ENCODE results near the gene MAPKBP1.
"Not testable (repeated sequence)": the region's sequence is repeated elsewhere in the genome, so short reads cannot be mapped to it uniquely, and the experiment has no call there.

MAPKBP1 gene

GRCh38 chr15:41774062-41774881 lies at the start of gene MAPKBP1:
TSS of gene MAPKBP1 (plus strand) at chr15:41774484. CDS start at chr15:41775276, 792 bp downstream.
- peak; percentile 91 for DNase-seq

GRCh38 chr15:41727143-41727542 lies 47.1 kb upstream of the MAPKBP1 start:
- no peak for DNase-seq

- DNase-seq, result not testable (repeated sequence)
Measured at GRCh38 chr15:41728061-41728460, 46.2 kb upstream of the MAPKBP1 start.

GRCh38 chr15:41730543-41730942 lies 43.7 kb upstream of the MAPKBP1 start:
- no peak for DNase-seq

- no peak for DNase-seq
Measured at GRCh38 chr15:41732483-41732882, 41.8 kb upstream of the MAPKBP1 start.

- no peak for DNase-seq
Measured at GRCh38 chr15:41734079-41734478, 40.2 kb upstream of the MAPKBP1 start.

GRCh38 chr15:41735046-41735445 lies 39.2 kb upstream of the MAPKBP1 start:
- DNase-seq, result no peak

- DNase-seq, result not testable (repeated sequence)
Measured at GRCh38 chr15:41735492-41735891, 38.8 kb upstream of the MAPKBP1 start.

- DNase-seq, result no peak
Measured at GRCh38 chr15:41746802-41747201, 27.5 kb upstream of the MAPKBP1 start.

- DNase-seq, result no peak
Measured at GRCh38 chr15:41756198-41756597, 18.1 kb upstream of the MAPKBP1 start.

GRCh38 chr15:41772720-41773331 lies 1.5 kb upstream of the MAPKBP1 start:
- DNase-seq, result peak; percentile 21

GRCh38 chr15:41773332-41773728 lies 954 bp upstream of the MAPKBP1 start:
- DNase-seq, result no peak

- no peak for DNase-seq
Measured at GRCh38 chr15:41773729-41774061, 589 bp upstream of the MAPKBP1 start.

- DNase-seq, result no peak
Measured at GRCh38 chr15:41774882-41775417, 666 bp downstream of the MAPKBP1 start.

- no peak for DNase-seq
Measured at GRCh38 chr15:41775651-41776050, 1.4 kb downstream of the MAPKBP1 start.

- DNase-seq, result no peak
Measured at GRCh38 chr15:41777421-41777973, 3.2 kb downstream of the MAPKBP1 start.

- no peak for DNase-seq
Measured at GRCh38 chr15:41778521-41778920, 4.2 kb downstream of the MAPKBP1 start.

GRCh38 chr15:41779662-41780157 lies 5.4 kb downstream of the MAPKBP1 start:
- DNase-seq, result no peak

- no peak for DNase-seq
Measured at GRCh38 chr15:41780266-41780665, 6.0 kb downstream of the MAPKBP1 start.

- DNase-seq, result no peak
Measured at GRCh38 chr15:41780727-41781126, 6.4 kb downstream of the MAPKBP1 start.

GRCh38 chr15:41782371-41783282 lies 8.3 kb downstream of the MAPKBP1 start:
- no peak for DNase-seq

GRCh38 chr15:41783296-41783695 lies 9.0 kb downstream of the MAPKBP1 start:
- DNase-seq, result no peak

- no peak for DNase-seq
Measured at GRCh38 chr15:41788262-41788661, 14.0 kb downstream of the MAPKBP1 start.
